HCT116 (cell line): Measurements from ENCODE around the gene GABRR2. TPM values are rescaled to one million over a fixed set of nuclear protein-coding genes. Genes with fewer than 3 reads are reported as not detected.

Source experiments
- ATAC-seq: fragments of 200-7000 bp; cut with Tn5 transposase; 2 replicates; pipeline ENCODE4 v1.9.1; 2020; ENCODE audit warnings: mild to moderate bottlenecking, moderate library complexity
- BruUV-seq: library from RNA; stranded (reverse); fragments of 400-500 nt; replicated peaks from 2 replicates; lab custom pipeline; 2021; lab: Mats Ljungman, UMichigan
- CTCF ChIA-PET: fragments of 300-600 bp; sonication (Branson Sonifier 250); formaldehyde crosslinking; loops from one replicate; lab custom pipeline; 2021; ENCODE audit warnings: antibody characterized with exemption; lab: Charles Lee
- POLR2A ChIA-PET: fragments of 300-600, 350-600 bp; sonication (Branson Sonifier 250); formaldehyde crosslinking; loops from one replicate; lab custom pipeline; 2021; ENCODE audit warnings: antibody characterized with exemption; lab: Charles Lee
- RAD21 ChIA-PET, 2 experiments: fragments of 300-600 bp; sonication (Branson Sonifier 250); formaldehyde crosslinking; loops; one replicate each; lab custom pipeline; 2023; ENCODE audit warnings: low total read pairs in 2 of 2; ENCODE audit not compliant: uncharacterized antibody in 2 of 2, unreplicated experiment in 2 of 2, low non-redundant PET in 1 of 2; lab: Charles Lee
- DNase-seq: peaks from one replicate; pipeline ENCODE4 v3.0.0-alpha.2; 2010; ENCODE audit warnings: low read depth, low spot score
- H2AFZ ChIP-seq: fragments of 200-600 bp; shearing (Covaris generic), sonication (generic); 2 replicates; pipeline ENCODE4 v1.6.1; 2017; ENCODE audit warnings: low read depth, mixed run types, mixed read lengths, antibody characterized with exemption, low read length; ENCODE audit not compliant: poor library complexity, severe bottlenecking
- H3K27ac ChIP-seq: 2 replicates; pipeline ENCODE4 v1.5.1; 2012; ENCODE audit warnings: low read depth, low read length
- H3K27me3 ChIP-seq: fragments of 200-600 bp; sonication (generic); 2 replicates; pipeline ENCODE4 v1.6.1; 2016; ENCODE audit warnings: mixed run types, low read length, mixed read lengths; ENCODE audit not compliant: insufficient read depth
- H3K36me3 ChIP-seq, 2 experiments: fragments of 200-500 bp in 1 of 2; fragments of 200-600 bp in 1 of 2; sonication (Bioruptor generic) in 1 of 2; sonication (generic) in 1 of 2; 2 replicates each; pipeline versions ENCODE4 v1.5.1 to v1.6.1; 2014 to 2016; ENCODE audit warnings: low read length in 2 of 2, inconsistent platforms in 1 of 2, mixed read lengths in 1 of 2, mixed run types in 1 of 2; ENCODE audit not compliant: insufficient read depth in 2 of 2, control insufficient read depth in 1 of 2
- H3K4me1 ChIP-seq, 2 experiments: fragments of 200-600 bp in 1 of 2; sonication (generic) in 1 of 2; 2 replicates each; pipeline versions ENCODE4 v1.5.1 to v1.6.1; 2012 to 2017; ENCODE audit warnings: low read length in 2 of 2, inconsistent platforms in 1 of 2, mild to moderate bottlenecking in 1 of 2, mixed read lengths in 1 of 2, mixed run types in 1 of 2, moderate library complexity in 1 of 2; ENCODE audit not compliant: insufficient read depth in 2 of 2, control insufficient read depth in 1 of 2
- H3K4me2 ChIP-seq: fragments of 200-600 bp; sonication (generic); 2 replicates; pipeline ENCODE4 v1.6.1; 2017; ENCODE audit warnings: mixed run types, low read length, mixed read lengths
- H3K4me3 ChIP-seq, 2 experiments: fragments of 200-600 bp in 1 of 2; sonication (generic) in 1 of 2; replicated peaks in 1 of 2; 2 replicates each; pipeline ENCODE4 v1.5.1; 2011 to 2016; ENCODE audit warnings: low read length in 2 of 2, control low read depth in 1 of 2, low read depth in 1 of 2, mild to moderate bottlenecking in 1 of 2, mixed read lengths in 1 of 2, mixed run types in 1 of 2
- H3K79me2 ChIP-seq: fragments of 200-600 bp; sonication (generic); 2 replicates; pipeline ENCODE4 v1.6.1; 2017; ENCODE audit warnings: mild to moderate bottlenecking, mixed run types, low read length, moderate library complexity, mixed read lengths; ENCODE audit not compliant: insufficient read depth
- H3K9ac ChIP-seq: fragments of 200-600 bp; sonication (generic); 2 replicates; pipeline ENCODE4 v1.6.1; 2016; ENCODE audit warnings: low read length, mixed read lengths
- H3K9me2 ChIP-seq: fragments of 200-600 bp; sonication (generic), shearing (Covaris generic); 2 replicates; pipeline ENCODE4 v1.6.1; 2017; ENCODE audit warnings: mixed run types, mild to moderate bottlenecking, moderate library complexity; ENCODE audit not compliant: insufficient read depth
- H3K9me3 ChIP-seq, 2 experiments: fragments of 200-500 bp in 1 of 2; fragments of 200-600 bp in 1 of 2; sonication (Bioruptor generic) in 1 of 2; sonication (generic) in 1 of 2; 2 replicates each; pipeline ENCODE4 v1.6.1; 2014 to 2017; ENCODE audit warnings: low read length in 2 of 2, mixed read lengths in 2 of 2, inconsistent platforms in 1 of 2, low read depth in 1 of 2, mild to moderate bottlenecking in 1 of 2, mixed run types in 1 of 2, moderate library complexity in 1 of 2; ENCODE audit not compliant: control insufficient read depth in 1 of 2, insufficient read depth in 1 of 2
- H4K20me1 ChIP-seq: fragments of 200-600 bp; sonication (generic), shearing (Covaris generic); 2 replicates; pipeline ENCODE4 v1.6.1; 2017; ENCODE audit warnings: mixed run types, mild to moderate bottlenecking, moderate library complexity; ENCODE audit not compliant: insufficient read depth
- ATF3 ChIP-seq: IDR thresholded peaks from 2 replicates; pipeline ENCODE4 v1.6.1; 2012
- CEBPB ChIP-seq: IDR thresholded peaks from 2 replicates; pipeline ENCODE4 v1.6.1; 2012; ENCODE audit warnings: low read depth
- ELF1 ChIP-seq: IDR thresholded peaks from 2 replicates; pipeline ENCODE4 v1.6.1; 2012; ENCODE audit warnings: low read depth, borderline replicate concordance
- EZH2phosphoT487 ChIP-seq: fragments of 200-600 bp; IDR thresholded peaks from 2 replicates; pipeline ENCODE4 v1.6.1; 2018; ENCODE audit warnings: antibody characterized with exemption, borderline replicate concordance
- MAX ChIP-seq: IDR thresholded peaks from 2 replicates; pipeline ENCODE4 v1.6.1; 2012
- POLR2AphosphoS5 ChIP-seq: IDR thresholded peaks from 2 replicates; pipeline ENCODE4 v1.6.1; 2011; ENCODE audit warnings: mild to moderate bottlenecking, low read depth, low read length, moderate library complexity
- REST ChIP-seq: IDR thresholded peaks from 2 replicates; pipeline ENCODE4 v1.6.1; 2012; ENCODE audit warnings: low read depth
- SIN3A ChIP-seq: IDR thresholded peaks from 2 replicates; pipeline ENCODE4 v1.6.1; 2012; ENCODE audit warnings: low read depth
- SRF ChIP-seq: IDR thresholded peaks from 2 replicates; pipeline ENCODE4 v1.6.1; 2012; ENCODE audit warnings: low read depth
- YY1 ChIP-seq: IDR thresholded peaks from 2 replicates; pipeline ENCODE4 v1.6.1; 2011; ENCODE audit warnings: low read length, low read depth, moderate library complexity, mild to moderate bottlenecking; ENCODE audit not compliant: insufficient replicate concordance; ENCODE audit errors: extremely low read depth
- intact Hi-C: fragments of 100-400 bp; cut with micrococcal nuclease; formaldehyde crosslinking; loops from 2 replicates; pipeline ENCODE4 v1.10.0; 2022
- total RNA-seq: library from RNA; stranded (reverse); gene quantifications from one replicate; pipeline ENCODE4 v1.2.1, GENCODE V29; 2021; ENCODE audit not compliant: unreplicated experiment

Gene GABRR2
- total RNA-seq, 1 experiment from 2014 or later, result 0.57 TPM

GRCh38 chr6:89269252-89269651, 45.8 kb downstream of the GABRR2 start:
- no peak overlapping the region for H3K4me2 ChIP-seq
- no peak overlapping the region for H3K4me3 ChIP-seq
- TF ChIP-seq SRF (no peak), ELF1 (no peak), REST (no peak), MAX (no peak)
- no peaks in the 10 kb centered on the region for H3K9me3 ChIP-seq
- POLR2A ChIA-PET, result no interaction called here
- H3K27me3 ChIP-seq, result no peaks in the 10 kb centered on the region
- intact Hi-C loops, result no loop called here
- H3K36me3 ChIP-seq, result no peaks in the 10 kb centered on the region
- DNase-seq, result no peak
- no peak overlapping the region for H3K9ac ChIP-seq
- CTCF ChIA-PET, result interaction anchor here (1.7 kb wide), 1 partner anchor 12 kb away, joined by 5 read pairs; no protein-coding TSS in a partner anchor
- no peaks in the 10 kb centered on the region for H3K79me2 ChIP-seq
- H2AFZ ChIP-seq, result no peak overlapping the region
- no peak for ATAC-seq
- H3K27ac ChIP-seq, result no peak overlapping the region
- no peaks in the 10 kb centered on the region for H4K20me1 ChIP-seq
- BruUV-seq, result no TSS peak
- no peaks in the 10 kb centered on the region for H3K4me1 ChIP-seq
- RAD21 ChIA-PET, result no interaction called here
- no peaks in the 10 kb centered on the region for H3K9me2 ChIP-seq

- Histone ChIP-seq H4K20me1 (no peaks in the 10 kb centered on the region), H3K36me3 (no peaks in the 10 kb centered on the region), H2AFZ (no peak overlapping the region), H3K9ac (no peak overlapping the region), H3K4me3 (no peak overlapping the region), H3K4me1 (no peaks in the 10 kb centered on the region), H3K9me3 (no peaks in the 10 kb centered on the region), H3K27me3 (no peaks in the 10 kb centered on the region), H3K79me2 (no peaks in the 10 kb centered on the region), H3K27ac (no peak overlapping the region), H3K4me2 (no peak overlapping the region), H3K9me2 (no peaks in the 10 kb centered on the region)
- no TSS peak for BruUV-seq
- ChIA-PET RAD21 (no interaction called here), POLR2A (no interaction called here), CTCF (interaction anchor here (1.7 kb wide), 1 partner anchor 13 kb away, joined by 5 read pairs; no protein-coding TSS in a partner anchor)
- DNase-seq (no peak), ATAC-seq (no peak)
- intact Hi-C loops, result no loop called here
- TF ChIP-seq POLR2AphosphoS5 (no peak), REST (no peak), MAX (no peak), ATF3 (no peak), SIN3A (no peak), YY1 (no peak), EZH2phosphoT487 (no peak), CEBPB (no peak)
Measured at GRCh38 chr6:89268776-89269175, 46.3 kb downstream of the GABRR2 start.
